ENCODE data around the gene GATAD2B.

Gene GATAD2B

DNA sequence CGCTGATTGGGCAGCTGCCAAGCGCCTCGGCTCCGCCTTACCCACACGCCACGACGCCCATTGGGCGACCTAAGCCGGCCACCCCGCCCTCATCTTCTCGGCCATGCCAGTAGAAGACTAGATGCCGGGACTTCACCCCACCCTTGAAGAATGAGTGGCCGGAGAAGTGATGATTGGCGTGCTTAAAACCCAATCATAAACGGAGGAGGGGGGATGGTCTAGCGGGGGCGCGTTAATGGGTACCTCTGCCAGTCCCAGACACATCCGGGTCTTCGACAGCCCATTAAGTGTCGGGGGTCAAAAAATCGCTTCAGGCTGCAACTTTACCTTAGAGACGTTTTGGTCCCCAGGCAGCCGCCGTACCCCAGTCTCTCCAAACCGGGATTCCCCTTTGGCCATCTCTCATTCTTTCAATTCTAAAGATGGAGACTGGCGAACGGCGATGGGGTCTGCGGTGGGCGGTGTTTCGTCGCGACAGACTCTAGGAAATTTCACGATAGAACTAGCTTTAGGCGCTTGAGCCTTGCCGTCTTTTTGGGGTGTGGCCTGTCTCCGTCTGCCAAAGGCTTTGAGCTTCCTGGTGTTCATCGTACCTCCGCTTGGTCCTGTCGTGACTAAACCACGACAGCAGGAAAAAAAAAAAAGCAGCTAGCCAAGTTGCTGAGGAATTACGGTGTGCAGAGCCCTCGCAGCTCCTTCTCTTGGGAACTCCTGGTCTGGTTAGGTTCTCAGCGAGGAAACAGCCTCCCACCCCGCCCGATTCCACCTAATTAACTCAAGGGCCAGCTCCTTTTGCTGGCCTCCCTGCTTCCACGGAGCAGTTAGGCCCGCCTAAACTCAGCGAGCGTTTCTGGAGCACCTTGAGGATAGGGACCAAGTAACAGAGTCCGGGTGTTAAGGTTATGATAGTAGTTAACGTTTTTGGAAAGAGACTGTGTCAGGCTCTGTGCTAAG is at the start of gene GATAD2B:
Gene GATAD2B (minus strand): TSS at position 1 of the 954 bp plus-strand sequence. CDS start 94,625 bp downstream, outside the sequence.
- ChIA-PET CTCF (interaction anchor here (0.5 to 2.1 kb wide), 7 partner anchors 10 to 1130 kb away, joined by 3 to 7 read pairs (median 4); partner anchors contain the start of gene DENND4B), POLR2A (ENCODE audit: low non-redundant PET) (interaction anchor here (0.5 to 1.2 kb wide), 7 partner anchors 24 to 194 kb away, joined by 3 to 6 read pairs (median 4); partner anchors contain the start of genes DENND4B, JTB and RPS27)
- peak within 1 kb of the TSS; percentile 92 for H3K27ac ChIP-seq
- TF ChIP-seq, protein P1, sequence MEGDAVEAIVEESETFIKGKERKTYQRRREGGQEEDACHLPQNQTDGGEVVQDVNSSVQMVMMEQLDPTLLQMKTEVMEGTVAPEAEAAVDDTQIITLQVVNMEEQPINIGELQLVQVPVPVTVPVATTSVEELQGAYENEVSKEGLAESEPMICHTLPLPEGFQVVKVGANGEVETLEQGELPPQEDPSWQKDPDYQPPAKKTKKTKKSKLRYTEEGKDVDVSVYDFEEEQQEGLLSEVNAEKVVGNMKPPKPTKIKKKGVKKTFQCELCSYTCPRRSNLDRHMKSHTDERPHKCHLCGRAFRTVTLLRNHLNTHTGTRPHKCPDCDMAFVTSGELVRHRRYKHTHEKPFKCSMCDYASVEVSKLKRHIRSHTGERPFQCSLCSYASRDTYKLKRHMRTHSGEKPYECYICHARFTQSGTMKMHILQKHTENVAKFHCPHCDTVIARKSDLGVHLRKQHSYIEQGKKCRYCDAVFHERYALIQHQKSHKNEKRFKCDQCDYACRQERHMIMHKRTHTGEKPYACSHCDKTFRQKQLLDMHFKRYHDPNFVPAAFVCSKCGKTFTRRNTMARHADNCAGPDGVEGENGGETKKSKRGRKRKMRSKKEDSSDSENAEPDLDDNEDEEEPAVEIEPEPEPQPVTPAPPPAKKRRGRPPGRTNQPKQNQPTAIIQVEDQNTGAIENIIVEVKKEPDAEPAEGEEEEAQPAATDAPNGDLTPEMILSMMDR (conservative IDR thresholded peaks at IDR 0.05; ENCODE audit: low read depth), result no peak
- peak; percentile 100 for DNase-seq (ENCODE audit: low spot score)

DNA sequence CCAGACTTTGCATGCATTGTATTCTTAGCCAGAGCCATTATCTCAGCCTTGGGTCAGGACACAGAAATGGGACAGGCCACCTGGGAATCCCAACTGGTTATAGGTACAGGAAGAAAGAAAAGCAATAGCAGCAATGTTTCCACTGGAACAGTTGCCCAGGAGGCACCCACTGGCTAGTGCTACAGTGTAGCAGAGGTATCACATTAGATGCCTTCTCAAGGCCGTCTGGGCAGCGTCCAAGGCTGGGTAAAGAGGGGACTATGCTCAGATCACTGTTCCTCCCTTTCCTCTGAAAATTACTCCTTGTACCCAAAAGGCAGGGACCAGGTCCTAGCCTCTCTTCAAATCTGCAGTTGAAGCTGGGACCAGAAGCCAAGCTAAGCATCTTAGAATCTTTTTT is 47.6 kb upstream of the GATAD2B start:
- 0 out of 2 replicates have a peak overlapping the region, but pooled peaks have one; percentile 98 for H3K27ac ChIP-seq
- ChIA-PET CTCF (interaction anchor here (1.0 to 1.2 kb wide), 2 partner anchors 16 to 173 kb away, joined by 4 read pairs; partner anchors contain the start of gene RAB13), POLR2A (ENCODE audit: low non-redundant PET) (no interaction called here)
- no peak for DNase-seq (ENCODE audit: low spot score)
- TF ChIP-seq, protein P1 (conservative IDR thresholded peaks at IDR 0.05; ENCODE audit: low read depth), result no peak

DNA sequence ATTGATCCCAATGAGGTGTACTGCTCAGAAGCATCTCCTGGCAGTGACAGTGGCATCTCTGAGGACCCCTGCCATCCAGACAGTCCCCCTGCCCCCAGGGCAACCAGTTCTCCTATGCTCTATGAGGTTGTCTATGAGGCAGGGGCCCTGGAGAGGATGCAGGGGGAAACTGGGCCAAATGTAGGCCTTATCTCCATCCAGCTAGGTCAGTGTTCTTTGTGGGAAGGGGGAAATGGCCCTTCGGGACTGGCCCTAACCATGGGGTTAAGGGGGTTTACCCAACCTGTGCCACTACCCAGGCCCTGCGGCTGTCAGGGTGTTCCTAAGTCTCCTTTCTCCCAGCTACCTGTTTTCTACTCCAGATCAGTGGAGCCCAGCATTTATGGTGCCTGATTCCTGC is 46.2 kb upstream of the GATAD2B start:
- ChIA-PET CTCF (no interaction called here), POLR2A (ENCODE audit: low non-redundant PET) (no interaction called here)
- DNase-seq (ENCODE audit: low spot score), result no peak
- TF ChIP-seq, protein P1 (conservative IDR thresholded peaks at IDR 0.05; ENCODE audit: low read depth), result no peak
- peak overlapping the region; percentile 98 for H3K27ac ChIP-seq

DNA sequence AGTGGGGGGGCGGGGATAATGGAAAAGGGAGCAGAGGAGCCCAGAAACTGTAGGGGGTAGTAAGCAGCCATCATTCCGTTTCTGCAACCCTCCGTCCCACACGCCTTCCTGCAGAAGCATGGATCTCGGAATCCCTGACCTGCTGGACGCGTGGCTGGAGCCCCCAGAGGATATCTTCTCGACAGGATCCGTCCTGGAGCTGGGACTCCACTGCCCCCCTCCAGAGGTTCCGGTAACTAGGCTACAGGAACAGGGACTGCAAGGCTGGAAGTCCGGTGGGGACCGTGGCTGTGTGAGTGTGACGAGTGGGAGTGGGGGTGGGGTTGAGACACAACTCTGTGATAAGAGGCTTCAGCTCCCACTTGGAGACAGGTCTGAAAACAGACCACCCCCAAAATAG is 45.6 kb upstream of the GATAD2B start:
- CTCF ChIA-PET, result interaction anchor here (1.1 kb wide), 1 partner anchor 18 kb away, joined by 3 read pairs; the partner anchor contains the start of gene RAB13
- POLR2A ChIA-PET (ENCODE audit: low non-redundant PET), result interaction anchor here (2.4 kb wide), 1 partner anchor 22 kb away, joined by 8 read pairs; the partner anchor contains the start of gene RPS27
- TF ChIP-seq, protein P1 (conservative IDR thresholded peaks at IDR 0.05; ENCODE audit: low read depth), result no peak
- no peak for DNase-seq (ENCODE audit: low spot score)
- H3K27ac ChIP-seq, result peak overlapping the region; percentile 98

DNA sequence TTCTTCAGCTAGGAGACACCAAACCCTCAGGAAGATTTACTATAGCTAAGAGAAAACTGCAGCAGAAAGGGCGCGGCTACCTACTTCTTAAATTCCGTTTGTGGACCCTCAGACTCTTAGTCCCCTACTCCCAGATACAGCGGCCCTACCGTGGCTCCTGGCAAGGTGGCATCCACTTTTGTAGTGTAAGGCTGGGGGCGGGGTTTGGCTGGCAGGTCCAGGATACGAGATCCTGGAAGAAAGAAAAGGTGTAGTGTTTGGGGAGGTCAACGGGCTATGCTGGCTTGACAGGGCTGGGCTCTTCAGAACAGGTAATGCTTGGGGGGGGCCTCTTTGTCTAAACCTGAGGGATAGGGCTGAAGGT is 45.2 kb upstream of the GATAD2B start:
- no peak for DNase-seq (ENCODE audit: low spot score)
- H3K27ac ChIP-seq, result peak overlapping the region; percentile 98

More for the DNA sequence above, 45.2 kb upstream of the GATAD2B start:
- TF ChIP-seq, protein P1 (conservative IDR thresholded peaks at IDR 0.05; ENCODE audit: low read depth), result no peak
- CTCF ChIA-PET, result interaction anchor here (1.0 to 1.1 kb wide), 2 partner anchors 8 to 18 kb away, joined by 3 to 5 read pairs; partner anchors contain the start of gene RAB13
- POLR2A ChIA-PET (ENCODE audit: low non-redundant PET), result interaction anchor here (1.4 to 2.4 kb wide), 2 partner anchors 22 kb away, joined by 6 to 8 read pairs; partner anchors contain the start of genes DENND4B and RPS27

All from RWPE1 (cell line).